Fibroblast of lung (primary cell): Measurements from ENCODE around the gene COL25A1. TPM values are rescaled to one million over a fixed set of nuclear protein-coding genes. Genes with fewer than 3 reads are reported as not detected.
A peak's percentile ranks its signal among the peaks of the same experiment; 100 is the strongest.

Experiments used
- DNase-seq, 2 donors: peaks; one replicate each; pipeline versions ENCODE4 v3.0.0 to v3.0.0-alpha.2; 2010; ENCODE audit warnings: low read depth in 2 of 2
- H2AFZ ChIP-seq: 2 replicates; pipeline ENCODE4 v1.5.1; 2012; ENCODE audit warnings: low read length, control low read depth, inconsistent platforms
- H3K27ac ChIP-seq: 2 replicates; pipeline ENCODE4 v1.5.1; 2011; ENCODE audit warnings: low read length, control low read depth; ENCODE audit not compliant: insufficient read depth
- H3K27me3 ChIP-seq: 2 replicates; pipeline ENCODE4 v1.5.1; 2011; ENCODE audit warnings: mild to moderate bottlenecking, low read length; ENCODE audit not compliant: control insufficient read depth, insufficient read depth
- H3K36me3 ChIP-seq: 2 replicates; pipeline ENCODE4 v1.5.1; 2011; ENCODE audit warnings: low read length; ENCODE audit not compliant: control insufficient read depth, insufficient read depth
- H3K4me1 ChIP-seq: 2 replicates; pipeline ENCODE4 v1.5.1; 2011; ENCODE audit warnings: low read length; ENCODE audit not compliant: control insufficient read depth, insufficient read depth; ENCODE audit errors: extremely low read depth
- H3K4me2 ChIP-seq: 2 replicates; pipeline ENCODE4 v1.5.1; 2011; ENCODE audit warnings: low read length, control low read depth; ENCODE audit not compliant: insufficient read depth; ENCODE audit errors: extremely low read depth
- H3K4me3 ChIP-seq, 4 experiments: fragments of 200-600 bp in 1 of 4; sonication (generic) in 1 of 4; replicated peaks in 1 of 4; 2 replicates each; pipeline ENCODE4 v1.5.1; 2011 to 2016; ENCODE audit warnings: low read length in 4 of 4, low read depth in 3 of 4, mild to moderate bottlenecking in 3 of 4, control low read depth in 2 of 4, inconsistent platforms in 1 of 4, mixed read lengths in 1 of 4; ENCODE audit not compliant: insufficient read depth in 1 of 4; ENCODE audit errors: control extremely low read depth in 1 of 4
- H3K79me2 ChIP-seq: 2 replicates; pipeline ENCODE4 v1.5.1; 2012; ENCODE audit warnings: mild to moderate bottlenecking, low read length, inconsistent platforms; ENCODE audit not compliant: control insufficient read depth, insufficient read depth
- H3K9ac ChIP-seq: 2 replicates; pipeline ENCODE4 v1.5.1; 2011; ENCODE audit warnings: mild to moderate bottlenecking, low read length, control low read depth; ENCODE audit not compliant: insufficient read depth
- H3K9me3 ChIP-seq: 2 replicates; pipeline ENCODE4 v1.5.1; 2012; ENCODE audit warnings: low read depth, low read length; ENCODE audit not compliant: control insufficient read depth, insufficient read depth
- H4K20me1 ChIP-seq: 2 replicates; pipeline ENCODE4 v1.5.1; 2011; ENCODE audit warnings: low read length; ENCODE audit not compliant: control insufficient read depth, insufficient read depth; ENCODE audit errors: extremely low read depth
- EZH2 ChIP-seq: IDR thresholded peaks from 2 replicates; pipeline ENCODE4 v1.5.1; 2012; ENCODE audit warnings: low read length, control low read depth, mild to moderate bottlenecking; ENCODE audit errors: missing control alignments
- polyA plus RNA-seq, 2 donors: library from polyadenylated mRNA; depleted of rRNA in 1 of 2; stranded (reverse) in 1 of 2; unstranded in 1 of 2; fragments of >200 nt; gene quantifications; 2 replicates each; pipeline ENCODE4 v1.2.1, GENCODE V29; 2011 to 2012; ENCODE audit warnings: missing spikeins in 1 of 2
- total RNA-seq: library from RNA; depleted of rRNA; stranded (reverse); fragments of >200 nt; gene quantifications from 2 replicates; pipeline ENCODE4 v1.2.1, GENCODE V29; 2014
- TF ChIP-seq, protein P1 (sequence below), 2 donors: IDR thresholded peaks in 1 of 2; conservative IDR thresholded peaks in 1 of 2; 1 replicate in 1 of 2; 2 replicates in 1 of 2; pipeline ENCODE4 v1.5.1; 2011 to 2012; ENCODE audit warnings: low read length in 2 of 2, control low read depth in 1 of 2, inconsistent platforms in 1 of 2, low read depth in 1 of 2, mild to moderate bottlenecking in 1 of 2

COL25A1 gene
- total and polyA plus RNA-seq, 2 donors (not counting 1 experiment from before 2014, with no cell fraction given), result under 0.01 to 0.01 TPM

DNA sequence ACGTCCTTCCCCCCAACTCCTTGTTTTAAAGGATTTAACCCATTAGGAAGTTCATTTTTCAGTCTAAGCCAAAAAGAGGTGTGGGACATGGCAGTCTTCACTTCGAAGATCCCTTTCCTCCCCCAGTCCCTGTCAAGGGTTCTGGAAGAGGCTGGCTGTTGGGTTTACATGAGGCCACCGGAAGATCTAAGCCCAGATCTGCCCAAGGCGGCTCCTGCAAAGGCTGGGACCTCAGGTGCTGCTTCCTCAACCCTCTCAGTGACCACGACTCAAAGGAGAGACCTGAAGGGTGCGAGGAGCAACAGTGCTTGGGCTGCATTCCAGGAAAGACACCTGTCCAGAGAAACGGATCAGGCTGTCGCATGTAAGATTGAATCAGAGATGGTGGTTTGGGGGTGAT, 516.1 kb downstream of the COL25A1 start:
- no peaks in the 10 kb centered on the region for H3K9me3 ChIP-seq
- no peaks in the 10 kb centered on the region for H3K36me3 ChIP-seq
- DNase-seq, result no peak
- H2AFZ ChIP-seq, result no peak overlapping the region
- no peaks in the 10 kb centered on the region for H3K27me3 ChIP-seq
- H3K4me1 ChIP-seq, result no peaks in the 10 kb centered on the region
- TF ChIP-seq, protein P1, sequence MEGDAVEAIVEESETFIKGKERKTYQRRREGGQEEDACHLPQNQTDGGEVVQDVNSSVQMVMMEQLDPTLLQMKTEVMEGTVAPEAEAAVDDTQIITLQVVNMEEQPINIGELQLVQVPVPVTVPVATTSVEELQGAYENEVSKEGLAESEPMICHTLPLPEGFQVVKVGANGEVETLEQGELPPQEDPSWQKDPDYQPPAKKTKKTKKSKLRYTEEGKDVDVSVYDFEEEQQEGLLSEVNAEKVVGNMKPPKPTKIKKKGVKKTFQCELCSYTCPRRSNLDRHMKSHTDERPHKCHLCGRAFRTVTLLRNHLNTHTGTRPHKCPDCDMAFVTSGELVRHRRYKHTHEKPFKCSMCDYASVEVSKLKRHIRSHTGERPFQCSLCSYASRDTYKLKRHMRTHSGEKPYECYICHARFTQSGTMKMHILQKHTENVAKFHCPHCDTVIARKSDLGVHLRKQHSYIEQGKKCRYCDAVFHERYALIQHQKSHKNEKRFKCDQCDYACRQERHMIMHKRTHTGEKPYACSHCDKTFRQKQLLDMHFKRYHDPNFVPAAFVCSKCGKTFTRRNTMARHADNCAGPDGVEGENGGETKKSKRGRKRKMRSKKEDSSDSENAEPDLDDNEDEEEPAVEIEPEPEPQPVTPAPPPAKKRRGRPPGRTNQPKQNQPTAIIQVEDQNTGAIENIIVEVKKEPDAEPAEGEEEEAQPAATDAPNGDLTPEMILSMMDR (conservative IDR thresholded peaks at IDR 0.05 in 1 of 2, IDR thresholded peaks at IDR 0.05 in 1 of 2; ENCODE audit: low read depth in 1 of 2, low read length in 2 of 2), result no peak
- TF ChIP-seq EZH2, result no peak
- no peak overlapping the region for H3K4me3 ChIP-seq
- no peak overlapping the region for H3K9ac ChIP-seq
- no peak overlapping the region for H3K4me2 ChIP-seq
- H4K20me1 ChIP-seq, result no peaks in the 10 kb centered on the region
- H3K27ac ChIP-seq, result no peak overlapping the region
- no peaks in the 10 kb centered on the region for H3K79me2 ChIP-seq

DNA sequence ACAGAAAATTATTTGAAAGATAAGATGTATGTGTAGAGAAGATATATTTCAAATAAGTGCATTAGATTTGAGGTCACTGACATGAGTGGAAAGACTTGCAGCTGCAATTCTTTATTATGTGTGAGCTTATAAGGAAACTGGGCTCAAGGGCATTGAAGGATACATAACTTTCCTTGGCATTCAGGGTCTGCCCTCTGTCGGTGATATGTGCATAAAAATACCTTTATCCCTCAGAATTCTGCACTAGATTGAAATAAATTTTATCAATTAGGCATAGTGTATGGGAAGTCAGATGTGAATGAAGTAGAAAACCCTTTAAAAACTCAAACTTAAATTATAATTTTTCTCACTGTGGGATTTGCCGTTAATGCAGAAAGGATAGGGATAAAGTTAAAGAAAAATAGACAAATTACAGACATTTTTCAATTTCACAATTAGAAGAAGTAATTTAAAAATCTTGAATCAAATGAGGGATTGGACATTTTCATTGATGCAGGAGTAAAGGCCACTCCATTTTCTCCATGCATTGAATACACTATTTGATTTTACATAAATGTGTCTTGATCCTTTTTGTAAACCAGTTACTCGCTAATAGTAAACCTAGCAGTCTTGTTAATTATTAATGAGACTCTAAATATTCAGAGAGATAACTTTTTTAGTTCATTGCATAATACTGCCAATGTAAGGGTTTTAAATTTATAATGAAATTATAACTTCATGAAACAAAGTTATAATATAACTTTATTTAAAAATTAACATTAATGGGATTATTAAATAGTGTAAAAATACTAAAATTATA, 518.6 kb downstream of the COL25A1 start:
- no peak for TF ChIP-seq EZH2
- TF ChIP-seq, protein P1 (conservative IDR thresholded peaks at IDR 0.05 in 1 of 2, IDR thresholded peaks at IDR 0.05 in 1 of 2; ENCODE audit: low read depth in 1 of 2, low read length in 2 of 2), result peak; percentile 16 to 30
- DNase-seq, result peak in 1 of 2 donors; percentile 4
- no peaks in the 10 kb centered on the region for H4K20me1 ChIP-seq
- H2AFZ ChIP-seq, result no peak overlapping the region
- no peak overlapping the region for H3K4me3 ChIP-seq
- H3K79me2 ChIP-seq, result no peaks in the 10 kb centered on the region
- no peaks in the 10 kb centered on the region for H3K36me3 ChIP-seq
- H3K4me2 ChIP-seq, result no peak overlapping the region
- no peaks in the 10 kb centered on the region for H3K4me1 ChIP-seq
- no peaks in the 10 kb centered on the region for H3K9me3 ChIP-seq
- no peaks in the 10 kb centered on the region for H3K27me3 ChIP-seq
- no peak overlapping the region for H3K27ac ChIP-seq
- H3K9ac ChIP-seq, result no peak overlapping the region

DNA sequence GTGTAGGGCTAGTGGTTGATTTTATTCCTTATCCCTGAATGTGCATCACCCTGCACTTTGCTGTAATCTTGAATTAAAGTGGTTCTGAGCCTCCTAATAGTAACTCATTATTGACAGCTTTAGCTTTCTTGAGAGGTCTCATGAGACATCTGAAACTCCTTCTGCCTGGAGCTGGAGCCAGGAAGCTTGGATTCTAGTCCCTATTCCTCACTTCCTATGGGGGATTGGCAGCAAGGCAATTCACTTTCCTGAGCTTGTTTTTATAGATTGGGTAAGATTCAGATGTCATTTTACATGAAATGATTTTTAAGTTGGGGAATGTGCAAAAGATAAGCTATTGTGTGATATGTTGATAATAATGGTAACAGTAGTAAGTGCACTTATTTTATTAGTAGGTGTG, 522.5 kb downstream of the COL25A1 start:
- no peaks in the 10 kb centered on the region for H4K20me1 ChIP-seq
- no peaks in the 10 kb centered on the region for H3K4me1 ChIP-seq
- no peak overlapping the region for H3K27ac ChIP-seq
- no peak overlapping the region for H3K9ac ChIP-seq
- H3K9me3 ChIP-seq, result no peaks in the 10 kb centered on the region
- H2AFZ ChIP-seq, result no peak overlapping the region
- H3K36me3 ChIP-seq, result no peaks in the 10 kb centered on the region
- DNase-seq, result no peak
- H3K79me2 ChIP-seq, result no peaks in the 10 kb centered on the region
- no peak for TF ChIP-seq EZH2
- TF ChIP-seq, protein P1 (conservative IDR thresholded peaks at IDR 0.05 in 1 of 2, IDR thresholded peaks at IDR 0.05 in 1 of 2; ENCODE audit: low read depth in 1 of 2, low read length in 2 of 2), result no peak
- no peak overlapping the region for H3K4me2 ChIP-seq
- H3K27me3 ChIP-seq, result no peaks in the 10 kb centered on the region
- H3K4me3 ChIP-seq, result no peak overlapping the region
